ENCODE data around the gene TRIM39. TPM values are rescaled to one million over a fixed set of nuclear protein-coding genes. Genes with fewer than 3 reads are reported as not detected.
"Not testable (repeated sequence)": the region's sequence is repeated elsewhere in the genome, so short reads cannot be mapped to it uniquely, and the experiment has no call there.

TRIM39 gene
- 9.6 and 14.1 TPM in 2 replicates for total RNA-seq

- no peak for DNase-seq (ENCODE audit: low read depth)
Measured at GRCh38 chr6:30326526-30327231, at the start of gene TRIM39. TRIM39 (plus strand) TSS chr6:30326927; CDS start chr6:30329318, 2,391 bp downstream.

- not testable (repeated sequence) for DNase-seq (ENCODE audit: low read depth)
Measured at GRCh38 chr6:30280988-30281387, 45.7 kb upstream of the TRIM39 start.

GRCh38 chr6:30282522-30282921, 44.2 kb upstream of the TRIM39 start:
- no peak for DNase-seq (ENCODE audit: low read depth)

- DNase-seq (ENCODE audit: low read depth), result no peak
Measured at GRCh38 chr6:30283761-30284160, 43.0 kb upstream of the TRIM39 start.

- DNase-seq (ENCODE audit: low read depth), result no peak
Measured at GRCh38 chr6:30287139-30287538, 39.6 kb upstream of the TRIM39 start.

GRCh38 chr6:30295837-30296236, 30.9 kb upstream of the TRIM39 start:
- no peak for DNase-seq (ENCODE audit: low read depth)

- DNase-seq (ENCODE audit: low read depth), result no peak
Measured at GRCh38 chr6:30304002-30304401, 22.7 kb upstream of the TRIM39 start.

- DNase-seq (ENCODE audit: low read depth), result no peak
Measured at GRCh38 chr6:30311101-30311500, 15.6 kb upstream of the TRIM39 start.

GRCh38 chr6:30311671-30312070, 15.1 kb upstream of the TRIM39 start:
- DNase-seq (ENCODE audit: low read depth), result no peak

GRCh38 chr6:30312266-30312665, 14.5 kb upstream of the TRIM39 start:
- DNase-seq (ENCODE audit: low read depth), result peak; percentile 54

- DNase-seq (ENCODE audit: low read depth), result no peak
Measured at GRCh38 chr6:30312676-30313321, 13.9 kb upstream of the TRIM39 start.

GRCh38 chr6:30315156-30315555, 11.6 kb upstream of the TRIM39 start:
- no peak for DNase-seq (ENCODE audit: low read depth)

GRCh38 chr6:30317913-30318589, 8.7 kb upstream of the TRIM39 start:
- DNase-seq (ENCODE audit: low read depth), result no peak

- no peak for DNase-seq (ENCODE audit: low read depth)
Measured at GRCh38 chr6:30319146-30319835, 7.4 kb upstream of the TRIM39 start.

GRCh38 chr6:30321692-30322388, 4.9 kb upstream of the TRIM39 start:
- no peak for DNase-seq (ENCODE audit: low read depth)

GRCh38 chr6:30322527-30323501, 3.9 kb upstream of the TRIM39 start:
- DNase-seq (ENCODE audit: low read depth), result no peak

GRCh38 chr6:30323806-30324205, 2.9 kb upstream of the TRIM39 start:
- no peak for DNase-seq (ENCODE audit: low read depth)

GRCh38 chr6:30325150-30325872, 1.4 kb upstream of the TRIM39 start:
- peak; percentile 38 for DNase-seq (ENCODE audit: low read depth)

GRCh38 chr6:30325873-30326525, 728 bp upstream of the TRIM39 start:
- peak; percentile 68 for DNase-seq (ENCODE audit: low read depth)
